ENCODE measurements around the gene SNX8. TPM values are rescaled to one million over a fixed set of nuclear protein-coding genes. Genes with fewer than 3 reads are reported as not detected.

SNX8 gene
- total RNA-seq, 1 donor from 2014 or later, result 3.3 TPM

DNA sequence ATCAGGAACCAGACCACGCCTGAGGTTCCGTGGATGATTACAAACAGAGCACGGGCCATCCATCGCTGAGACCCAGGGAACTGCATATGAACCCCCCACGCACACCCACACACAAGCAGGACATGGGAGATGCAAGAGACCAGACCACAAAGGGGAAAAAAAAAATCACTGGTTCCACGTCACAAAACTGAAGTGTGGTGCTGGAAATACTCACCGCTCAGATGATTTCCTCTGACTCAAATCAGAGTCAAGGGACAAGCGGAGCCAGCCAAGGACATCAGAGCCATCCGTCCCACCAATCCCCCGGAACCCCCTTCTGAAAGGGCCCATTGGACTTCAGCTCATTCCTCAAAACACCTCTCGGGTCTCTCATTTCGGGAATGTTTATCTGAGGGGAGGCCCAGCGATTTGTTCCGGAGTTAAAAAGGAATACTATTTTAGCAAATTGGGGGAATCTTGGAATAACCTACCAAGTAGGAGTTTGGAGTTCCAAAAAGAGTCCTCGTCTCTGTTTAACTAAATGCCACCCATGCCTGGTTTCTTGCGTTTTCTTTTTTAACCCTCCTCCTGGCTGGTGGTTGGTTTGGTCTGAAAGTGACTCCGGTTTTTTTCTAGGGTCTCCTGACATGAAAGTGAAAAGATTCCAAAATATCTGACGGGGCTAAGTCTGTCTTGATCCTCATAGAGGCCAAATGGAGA is 15.0 kb downstream of the SNX8 start:
- no peak for FAIRE-seq
- DNase-seq (ENCODE audit: low spot score in 2 of 2), result no peak

- DNase-seq (ENCODE audit: low spot score in 2 of 2) (no peak), FAIRE-seq (no peak)
Observed at GRCh38 chr7:2296832-2297231, 17.4 kb downstream of the SNX8 start.

- FAIRE-seq (no peak), DNase-seq (ENCODE audit: low spot score in 2 of 2) (no peak)
Observed at GRCh38 chr7:2295936-2296620, 18.2 kb downstream of the SNX8 start.

DNA sequence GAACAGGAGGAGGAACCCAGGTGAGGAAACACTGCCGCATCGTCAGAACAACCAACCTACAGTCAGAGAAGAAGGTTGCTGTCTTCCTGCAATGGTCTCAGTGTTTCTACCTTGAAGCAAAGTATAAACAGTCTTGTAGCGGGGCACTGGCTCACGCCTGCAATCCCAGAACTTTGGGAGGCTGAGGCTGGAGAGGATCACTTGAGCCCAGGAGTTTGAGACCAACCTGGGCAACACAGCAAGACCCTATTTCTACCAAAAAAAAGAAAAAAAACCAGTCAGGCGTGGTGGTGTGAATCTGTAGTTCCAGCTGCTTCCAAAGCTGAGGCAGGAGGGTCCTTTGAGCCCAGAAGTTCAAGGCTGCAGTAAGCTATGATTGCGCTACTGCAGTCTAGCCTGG is 23.4 kb downstream of the SNX8 start:
- no peak for FAIRE-seq
- DNase-seq (ENCODE audit: low spot score in 2 of 2), result no peak

DNA sequence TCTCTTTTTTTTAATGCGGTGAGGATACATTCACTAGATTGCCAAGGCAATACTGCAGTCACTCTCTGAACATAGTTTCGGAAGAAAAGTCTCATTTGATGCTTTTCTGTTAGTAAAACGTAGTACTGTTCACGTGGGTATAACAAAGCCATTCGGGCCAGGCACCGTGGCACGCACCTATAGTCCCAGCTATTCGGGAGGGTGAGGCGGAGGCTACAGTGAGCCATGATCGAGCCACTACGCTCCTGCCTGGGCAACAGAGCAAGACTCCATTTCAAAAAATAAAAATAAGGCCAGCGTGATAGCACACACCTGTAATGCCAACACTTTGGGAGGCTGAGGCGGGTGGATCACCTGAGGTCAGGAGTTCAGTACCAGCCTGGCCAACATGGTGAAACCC is 24.6 kb downstream of the SNX8 start:
- no peak for FAIRE-seq
- no peak for DNase-seq (ENCODE audit: low spot score in 2 of 2)

- DNase-seq (ENCODE audit: low spot score in 2 of 2) (no peak), FAIRE-seq (no peak)
Observed at GRCh38 chr7:2289111-2289586, 25.1 kb downstream of the SNX8 start.

- FAIRE-seq, result no peak
Observed at GRCh38 chr7:2288503-2288902, 25.7 kb downstream of the SNX8 start.

DNA sequence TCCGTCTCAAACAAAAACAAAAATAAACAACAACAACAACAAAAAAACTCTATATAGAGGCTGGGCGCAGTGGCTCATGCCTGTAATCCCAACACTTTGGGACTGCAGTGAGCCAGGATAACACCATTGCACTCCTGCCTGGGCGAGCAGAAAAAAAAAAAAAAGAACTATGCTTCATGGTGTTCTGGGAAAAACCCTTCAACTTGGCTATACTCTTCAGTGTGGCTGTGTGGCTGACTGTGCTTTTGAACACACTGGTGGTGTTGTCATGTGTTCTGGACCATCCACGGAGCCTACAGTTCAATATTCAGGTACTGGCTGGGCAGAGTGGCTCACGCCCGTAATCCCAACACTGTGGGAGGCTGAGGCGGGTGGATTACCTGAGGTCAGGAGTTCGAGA is 26.5 kb downstream of the SNX8 start:
- DNase-seq (ENCODE audit: low spot score in 2 of 2) (no peak), FAIRE-seq (no peak)

More at GRCh38 chr7:2288503-2288902, 25.7 kb downstream of the SNX8 start:
- no peak for DNase-seq (ENCODE audit: low spot score in 2 of 2)

DNA sequence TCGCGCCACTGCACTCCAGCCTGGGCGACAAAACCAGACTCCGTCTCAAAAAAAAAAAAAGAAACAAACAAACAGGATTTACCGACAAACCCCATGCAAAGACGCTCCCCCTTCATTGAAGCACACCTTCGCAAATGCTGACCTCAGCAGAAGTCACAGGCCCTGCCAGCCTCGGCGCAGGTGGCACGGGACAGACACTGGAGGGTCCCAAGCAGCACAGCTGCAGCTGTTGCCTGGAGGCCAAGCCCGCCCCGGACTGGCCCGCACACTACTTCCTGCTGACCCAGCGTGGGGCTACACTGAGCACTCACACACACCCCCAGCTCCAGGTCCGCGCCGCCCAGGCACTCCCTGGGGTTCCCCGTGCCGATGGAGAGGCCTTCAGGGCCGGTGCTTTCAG is 31.2 kb downstream of the SNX8 start:
- no peak for DNase-seq (ENCODE audit: low spot score in 2 of 2)
- FAIRE-seq, result no peak

DNA sequence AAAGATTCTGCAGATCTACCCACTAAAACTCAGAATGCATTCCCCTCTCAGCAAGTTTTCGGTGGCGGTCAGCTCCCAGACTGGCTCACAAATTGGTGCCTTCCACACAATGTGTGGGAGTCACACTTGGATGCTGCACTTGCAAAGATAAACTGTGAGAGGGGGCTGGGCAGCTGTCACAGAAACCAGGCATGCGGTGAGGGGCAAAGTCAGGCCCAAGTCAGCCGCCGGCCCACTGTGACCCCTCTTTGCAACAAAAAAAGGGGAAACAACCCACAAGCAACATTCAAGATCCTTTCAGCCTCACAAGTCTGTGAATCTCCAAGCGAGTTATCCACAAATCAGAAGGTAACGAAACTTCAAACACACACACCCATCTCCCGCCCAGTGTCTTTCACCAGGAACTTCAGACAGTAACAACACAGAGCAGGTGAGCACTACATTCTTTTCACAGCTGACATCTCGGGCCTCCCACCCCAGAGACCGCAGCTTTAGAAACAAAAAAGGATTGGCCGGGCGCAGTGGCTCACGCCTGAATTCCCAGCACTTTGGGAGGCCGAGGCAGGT is 32.0 kb downstream of the SNX8 start:
- DNase-seq (ENCODE audit: low spot score in 2 of 2) (no peak), FAIRE-seq (no peak)

DNA sequence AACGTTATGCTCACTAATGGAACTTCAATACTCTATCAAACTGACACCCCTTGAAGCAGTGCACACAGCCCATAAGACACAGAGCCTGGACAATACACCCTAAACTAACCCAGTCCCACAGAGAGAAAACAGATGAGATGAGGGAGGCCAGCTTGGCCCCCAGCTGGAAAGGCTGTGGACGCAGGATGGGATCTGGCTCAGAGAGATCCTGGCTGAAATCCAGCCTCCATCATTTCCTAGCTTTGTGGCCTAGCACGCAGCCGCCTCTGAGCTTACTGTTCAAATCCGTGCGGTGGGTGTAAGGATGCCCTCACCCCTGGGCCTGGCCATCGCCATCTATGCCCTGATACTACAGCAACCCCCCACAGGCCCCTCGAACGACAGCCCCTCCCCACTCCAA is 32.7 kb downstream of the SNX8 start:
- no peak for FAIRE-seq
- DNase-seq (ENCODE audit: low spot score in 2 of 2), result no peak

GRCh38 chr7:2280424-2280823 is 33.8 kb downstream of the SNX8 start:
- FAIRE-seq (no peak), DNase-seq (ENCODE audit: low spot score in 2 of 2) (no peak)

DNA sequence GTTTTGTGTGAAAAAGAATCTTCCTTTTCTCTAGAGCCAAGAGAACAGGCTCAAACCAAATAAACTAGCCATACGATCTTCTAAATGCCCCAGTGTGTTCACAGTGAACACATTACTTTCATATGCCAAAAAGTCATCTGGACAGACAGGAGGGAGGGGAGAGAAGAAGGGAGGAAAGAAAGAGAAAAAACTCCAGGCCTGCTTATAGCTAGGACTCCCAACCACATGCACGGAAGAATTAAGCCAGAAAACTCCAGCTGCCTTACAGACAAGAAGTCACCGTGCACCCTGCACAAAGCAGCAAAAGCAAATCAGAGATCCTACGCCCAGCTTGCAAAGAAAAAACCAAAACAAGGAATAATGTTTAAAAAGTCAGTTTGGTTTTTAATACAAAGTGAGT is 34.3 kb downstream of the SNX8 start:
- no peak for DNase-seq (ENCODE audit: low spot score in 2 of 2)
- FAIRE-seq, result no peak

DNA sequence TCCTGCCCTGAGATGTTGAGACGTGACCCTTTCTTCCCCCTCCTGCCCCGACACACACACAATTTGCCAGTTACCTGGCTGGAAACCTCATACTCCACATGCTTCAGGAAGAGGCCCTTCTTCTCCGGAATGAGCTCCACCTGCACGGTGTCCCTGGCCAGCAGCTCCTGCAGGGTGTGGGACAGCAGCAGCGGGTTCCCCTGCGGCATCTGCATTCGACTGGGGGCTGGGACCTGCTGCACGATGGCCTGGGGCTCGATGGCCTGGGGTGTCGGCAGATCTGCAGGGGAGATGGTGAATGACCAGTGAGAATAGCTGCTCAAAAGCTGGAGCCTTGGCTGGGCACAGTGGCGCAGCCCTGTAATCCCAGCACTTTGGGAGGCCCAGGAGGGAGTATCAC is 36.2 kb downstream of the SNX8 start:
- FAIRE-seq (no peak), DNase-seq (ENCODE audit: low spot score in 2 of 2) (no peak)

DNA sequence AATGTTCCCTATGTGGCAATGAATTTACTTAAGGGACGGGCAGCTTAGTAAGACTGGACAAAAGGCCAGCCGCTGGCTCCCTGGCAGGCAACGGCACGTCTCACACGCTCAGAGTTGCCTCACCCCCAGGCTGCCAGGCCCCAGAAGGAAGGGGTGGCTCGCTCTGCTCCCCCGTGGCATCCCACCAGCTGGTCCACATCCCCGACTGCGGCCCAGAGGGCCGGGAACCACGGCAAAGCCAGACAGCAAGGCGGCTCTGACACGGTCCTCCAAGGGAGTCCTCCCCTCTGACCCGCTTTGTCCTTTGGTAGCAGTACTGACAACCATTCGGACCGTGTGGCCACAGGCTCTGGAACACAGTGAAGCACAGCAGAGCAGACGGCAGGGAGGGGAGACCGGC is 38.1 kb downstream of the SNX8 start:
- FAIRE-seq, result no peak
- DNase-seq (ENCODE audit: low spot score in 2 of 2), result no peak

GRCh38 chr7:2275101-2275500 is 39.1 kb downstream of the SNX8 start:
- DNase-seq (ENCODE audit: low spot score in 2 of 2) (no peak), FAIRE-seq (no peak)

GRCh38 chr7:2274666-2275065 is 39.6 kb downstream of the SNX8 start:
- no peak for FAIRE-seq
- no peak for DNase-seq (ENCODE audit: low spot score in 2 of 2)

GRCh38 chr7:2273866-2274265 is 40.4 kb downstream of the SNX8 start:
- DNase-seq (ENCODE audit: low spot score in 2 of 2) (no peak), FAIRE-seq (no peak)

DNA sequence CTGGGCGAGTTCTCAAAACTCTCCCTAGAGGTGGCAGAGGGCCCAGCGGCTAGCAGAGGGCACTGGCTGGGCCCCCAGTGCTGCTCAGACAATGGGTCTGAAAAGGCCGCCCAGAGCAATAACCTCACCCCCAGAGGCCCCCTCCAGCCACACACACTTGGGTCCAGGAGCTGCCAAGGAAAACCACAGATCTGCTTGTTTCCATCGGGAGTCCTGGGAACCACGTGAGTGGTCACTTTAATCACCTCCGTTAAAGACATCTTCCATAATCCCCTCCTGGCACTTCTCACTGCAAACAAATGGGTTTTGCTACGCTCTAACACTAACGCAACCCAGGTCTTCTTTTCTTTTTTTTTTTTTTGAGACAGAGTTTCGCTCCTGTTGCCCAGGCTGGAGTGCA is 42.2 kb downstream of the SNX8 start:
- DNase-seq (ENCODE audit: low spot score in 2 of 2) (no peak), FAIRE-seq (no peak)

DNA sequence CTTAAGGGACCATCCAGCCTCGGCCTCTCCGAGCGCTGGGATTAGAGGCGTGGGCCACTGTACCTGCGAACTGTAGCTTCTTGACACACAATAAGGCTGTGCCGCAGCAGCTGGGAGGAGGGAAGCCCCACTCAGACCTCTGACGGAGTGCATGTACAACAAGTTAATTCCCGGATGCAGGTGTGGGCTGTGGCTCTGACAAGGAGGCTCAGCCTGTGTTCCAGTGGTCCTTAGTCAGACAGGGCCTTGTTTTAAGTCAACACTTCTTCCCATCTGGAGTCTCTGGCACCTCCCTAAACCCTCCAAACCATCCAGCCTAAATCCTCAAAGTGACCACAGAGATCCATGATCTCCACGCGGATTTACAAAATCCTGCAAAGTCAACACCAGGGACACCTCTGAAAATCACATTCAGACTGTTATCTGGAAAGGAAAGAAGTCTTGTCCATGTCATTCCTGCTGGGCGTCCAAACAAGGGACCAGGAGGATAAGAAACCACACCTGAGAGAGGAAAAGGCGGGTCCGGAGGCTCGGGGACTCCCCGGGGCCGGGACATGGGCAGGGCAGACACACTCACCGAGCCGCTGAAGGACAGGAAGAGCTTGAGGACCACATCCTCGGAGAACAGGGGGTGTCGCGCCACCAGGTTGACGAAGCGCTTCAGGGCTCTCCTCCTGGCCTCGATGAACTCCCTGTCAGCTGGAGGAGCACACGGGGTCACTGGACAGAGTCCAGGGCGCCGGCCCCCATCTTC is 42.8 kb downstream of the SNX8 start:
- FAIRE-seq (no peak), DNase-seq (ENCODE audit: low spot score in 2 of 2) (no peak)

GRCh38 chr7:2270495-2270894 is 43.7 kb downstream of the SNX8 start:
- no peak for DNase-seq (ENCODE audit: low spot score in 2 of 2)
- no peak for FAIRE-seq
